ENCODE data around the gene SLC13A5. TPM values are rescaled to one million over a fixed set of nuclear protein-coding genes. Genes with fewer than 3 reads are reported as not detected.

Gene SLC13A5
- total RNA-seq, 3 donors from 2014 or later: 0.32 TPM; not detected in 2

GRCh38 chr17:6681671-6682070, 31.5 kb downstream of the SLC13A5 start:
- Histone ChIP-seq H3K4me1 (no peaks in the 10 kb centered on the region), H3K9me3 (no peaks in the 10 kb centered on the region), H3K27me3 (no peaks in the 10 kb centered on the region), H3K36me3 (no peaks in the 10 kb centered on the region), H3K27ac (no peak overlapping the region), H3K4me3 (no peak overlapping the region)
- DNase-seq (ENCODE audit: low spot score in 2 of 2): no peak
- intact Hi-C loops (cut with DNase I; ENCODE audit: low total_unique reads): no loop called here
- TF ChIP-seq CTCF (IDR thresholded peaks at IDR 0.05): no peak
- TF ChIP-seq POLR2A (IDR thresholded peaks at IDR 0.05): no peak
- TF ChIP-seq POLR2AphosphoS5 (IDR thresholded peaks at IDR 0.05): no peak

- Histone ChIP-seq H3K36me3 (no peaks in the 10 kb centered on the region), H3K27ac (no peak overlapping the region), H3K9me3 (no peaks in the 10 kb centered on the region), H3K27me3 (no peaks in the 10 kb centered on the region), H3K4me3 (no peak overlapping the region), H3K4me1 (no peaks in the 10 kb centered on the region)
- intact Hi-C loops (cut with DNase I; ENCODE audit: low total_unique reads): no loop called here
- no peak for DNase-seq (ENCODE audit: low spot score in 2 of 2)
- no peak for TF ChIP-seq POLR2A (IDR thresholded peaks at IDR 0.05)
- TF ChIP-seq POLR2AphosphoS5 (IDR thresholded peaks at IDR 0.05): no peak
- no peak for TF ChIP-seq CTCF (IDR thresholded peaks at IDR 0.05)
These were observed 32.0 kb downstream of the SLC13A5 start for GRCh38 chr17:6681176-6681575.

- H3K27ac ChIP-seq: no peak overlapping the region
- no peaks in the 10 kb centered on the region for H3K36me3 ChIP-seq
- intact Hi-C loops (cut with DNase I; ENCODE audit: low total_unique reads): no loop called here
- H3K27me3 ChIP-seq: no peaks in the 10 kb centered on the region
- H3K4me1 ChIP-seq: no peaks in the 10 kb centered on the region
- no peaks in the 10 kb centered on the region for H3K9me3 ChIP-seq
- H3K4me3 ChIP-seq: no peak overlapping the region
- no peak for DNase-seq (ENCODE audit: low spot score in 2 of 2)
- no peak for TF ChIP-seq POLR2AphosphoS5 (IDR thresholded peaks at IDR 0.05)
- TF ChIP-seq CTCF (IDR thresholded peaks at IDR 0.05): no peak
- TF ChIP-seq POLR2A (IDR thresholded peaks at IDR 0.05): no peak
These were observed 33.9 kb downstream of the SLC13A5 start for GRCh38 chr17:6679241-6679640.

GRCh38 chr17:6677946-6678345, 35.2 kb downstream of the SLC13A5 start:
- TF ChIP-seq POLR2A (IDR thresholded peaks at IDR 0.05) (no peak), POLR2AphosphoS5 (IDR thresholded peaks at IDR 0.05) (no peak), CTCF (IDR thresholded peaks at IDR 0.05) (no peak)
- H3K9me3 ChIP-seq: no peaks in the 10 kb centered on the region
- no peak overlapping the region for H3K4me3 ChIP-seq
- peak overlapping the region in 1 of 2 donors; percentile 69 for H3K27ac ChIP-seq
- no peaks in the 10 kb centered on the region for H3K36me3 ChIP-seq
- H3K27me3 ChIP-seq: no peaks in the 10 kb centered on the region
- intact Hi-C loops (cut with DNase I; ENCODE audit: low total_unique reads): no loop called here
- no peaks in the 10 kb centered on the region for H3K4me1 ChIP-seq
- DNase-seq (ENCODE audit: low spot score in 2 of 2): no peak

- H3K4me3 ChIP-seq: no peak overlapping the region
- DNase-seq (ENCODE audit: low spot score in 2 of 2): no peak
- TF ChIP-seq POLR2A (IDR thresholded peaks at IDR 0.05) (no peak), CTCF (IDR thresholded peaks at IDR 0.05) (no peak), POLR2AphosphoS5 (IDR thresholded peaks at IDR 0.05) (no peak)
- peak overlapping the region in 1 of 2 donors; percentile 69 for H3K27ac ChIP-seq
- H3K9me3 ChIP-seq: no peaks in the 10 kb centered on the region
- H3K36me3 ChIP-seq: no peaks in the 10 kb centered on the region
- H3K27me3 ChIP-seq: no peaks in the 10 kb centered on the region
- H3K4me1 ChIP-seq: no peaks in the 10 kb centered on the region
- intact Hi-C loops (cut with DNase I; ENCODE audit: low total_unique reads): no loop called here
These were observed 35.9 kb downstream of the SLC13A5 start for GRCh38 chr17:6677158-6677831.
